ENCODE measurements around the gene ERBB4.

DNA sequence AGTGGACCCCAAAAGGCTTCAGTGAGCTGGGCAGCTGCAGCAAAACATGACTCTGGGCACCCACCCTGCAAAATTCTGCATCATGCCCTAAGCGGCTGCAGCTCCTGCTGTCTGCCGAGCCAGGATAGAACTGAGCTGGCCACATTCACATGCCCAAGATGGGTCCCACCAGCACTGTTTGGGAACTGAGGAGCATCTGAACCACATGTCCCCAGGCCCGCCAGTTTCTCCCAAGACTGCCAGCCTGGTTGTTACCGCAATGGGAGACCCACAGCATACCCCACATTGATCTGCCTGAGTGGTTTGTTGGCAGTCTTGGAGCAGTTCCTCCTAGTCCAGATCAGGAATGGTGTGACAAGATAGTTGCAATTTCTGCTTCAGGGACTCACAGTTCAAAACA, 1035.4 kb downstream of the ERBB4 start:
- TF ChIP-seq BCL11A (IDR thresholded peaks at IDR 0.05; ENCODE audit: low read depth, low read length) (no peak), ZNF274 (IDR thresholded peaks at IDR 0.05; ENCODE audit: insufficient read depth, insufficient read length) (no peak), NFYA (IDR thresholded peaks at IDR 0.05; ENCODE audit: borderline replicate concordance, low read depth, low read length) (no peak), SREBF1 (IDR thresholded peaks at IDR 0.05; ENCODE audit: low read length) (no peak)
- TF ChIP-seq, protein P1, sequence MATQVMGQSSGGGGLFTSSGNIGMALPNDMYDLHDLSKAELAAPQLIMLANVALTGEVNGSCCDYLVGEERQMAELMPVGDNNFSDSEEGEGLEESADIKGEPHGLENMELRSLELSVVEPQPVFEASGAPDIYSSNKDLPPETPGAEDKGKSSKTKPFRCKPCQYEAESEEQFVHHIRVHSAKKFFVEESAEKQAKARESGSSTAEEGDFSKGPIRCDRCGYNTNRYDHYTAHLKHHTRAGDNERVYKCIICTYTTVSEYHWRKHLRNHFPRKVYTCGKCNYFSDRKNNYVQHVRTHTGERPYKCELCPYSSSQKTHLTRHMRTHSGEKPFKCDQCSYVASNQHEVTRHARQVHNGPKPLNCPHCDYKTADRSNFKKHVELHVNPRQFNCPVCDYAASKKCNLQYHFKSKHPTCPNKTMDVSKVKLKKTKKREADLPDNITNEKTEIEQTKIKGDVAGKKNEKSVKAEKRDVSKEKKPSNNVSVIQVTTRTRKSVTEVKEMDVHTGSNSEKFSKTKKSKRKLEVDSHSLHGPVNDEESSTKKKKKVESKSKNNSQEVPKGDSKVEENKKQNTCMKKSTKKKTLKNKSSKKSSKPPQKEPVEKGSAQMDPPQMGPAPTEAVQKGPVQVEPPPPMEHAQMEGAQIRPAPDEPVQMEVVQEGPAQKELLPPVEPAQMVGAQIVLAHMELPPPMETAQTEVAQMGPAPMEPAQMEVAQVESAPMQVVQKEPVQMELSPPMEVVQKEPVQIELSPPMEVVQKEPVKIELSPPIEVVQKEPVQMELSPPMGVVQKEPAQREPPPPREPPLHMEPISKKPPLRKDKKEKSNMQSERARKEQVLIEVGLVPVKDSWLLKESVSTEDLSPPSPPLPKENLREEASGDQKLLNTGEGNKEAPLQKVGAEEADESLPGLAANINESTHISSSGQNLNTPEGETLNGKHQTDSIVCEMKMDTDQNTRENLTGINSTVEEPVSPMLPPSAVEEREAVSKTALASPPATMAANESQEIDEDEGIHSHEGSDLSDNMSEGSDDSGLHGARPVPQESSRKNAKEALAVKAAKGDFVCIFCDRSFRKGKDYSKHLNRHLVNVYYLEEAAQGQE (IDR thresholded peaks at IDR 0.05; ENCODE audit: low read depth, low read length): no peak
